Stomach (tissue), 9 donors: ENCODE measurements around the gene XCR1. TPM values are rescaled to one million over a fixed set of nuclear protein-coding genes. Genes with fewer than 3 reads are reported as not detected.
A peak's percentile ranks its signal among the peaks of the same experiment; 100 is the strongest.

Source experiments
- DNase-seq, 2 donors: peaks; one replicate each; pipeline versions ENCODE4 v3.0.0 to v3.0.0-alpha.2; 2013 to 2019
- H3K27ac ChIP-seq, 5 donors: fragments of 200-600 bp in 4 of 5; sonication (generic) in 4 of 5; one replicate each; pipeline ENCODE4 v1.5.1; 2013 to 2019; ENCODE audit warnings: mild to moderate bottlenecking in 1 of 5, moderate library complexity in 1 of 5
- H3K27me3 ChIP-seq, 3 donors: fragments of 200-600 bp; sonication (generic); one replicate each; pipeline ENCODE4 v1.5.1; 2017 to 2019; ENCODE audit warnings: mixed run types in 1 of 3
- H3K36me3 ChIP-seq, 4 donors: fragments of 200-600 bp; sonication (generic); 1 replicate in 3 of 4; 2 replicates in 1 of 4; pipeline ENCODE4 v1.5.1; 2016 to 2019
- H3K4me1 ChIP-seq, 4 donors: fragments of 200-600 bp; sonication (generic); one replicate each; pipeline ENCODE4 v1.5.1; 2016 to 2019
- H3K4me3 ChIP-seq, 4 donors: fragments of 200-600 bp; sonication (generic) in 3 of 4; one replicate each; pipeline ENCODE4 v1.5.1; 2016 to 2019; ENCODE audit warnings: mild to moderate bottlenecking in 1 of 4
- H3K9me3 ChIP-seq, 4 donors: fragments of 200-600 bp; sonication (generic); one replicate each; pipeline ENCODE4 v1.5.1; 2016 to 2019
- EP300 ChIP-seq: sonication (generic); formaldehyde crosslinking; IDR thresholded peaks from one replicate; pipeline ENCODE4 v1.6.1; 2017; ENCODE audit warnings: antibody characterized with exemption
- POLR2A ChIP-seq, 4 donors: fragments of 450-650 bp; IDR thresholded peaks; one replicate each; pipeline ENCODE4 v1.6.1; 2016; ENCODE audit warnings: antibody characterized with exemption in 4 of 4, control low read depth in 2 of 4, mild to moderate bottlenecking in 1 of 4, moderate library complexity in 1 of 4
- POLR2AphosphoS5 ChIP-seq, 3 donors: sonication (generic); formaldehyde crosslinking; IDR thresholded peaks; one replicate each; pipeline ENCODE4 v1.6.1; 2016; ENCODE audit warnings: antibody characterized with exemption in 3 of 3
- WGBS, 5 donors: extraction: QIAGEN DNeasy Blood & Tissue Kit in 3 of 5; methylation state at CpG; one replicate each; pipeline versions ENCODE4 v1.1.5 to v1.1.7; 2013 to 2018; 5-methylcytosine and 5-hydroxymethylcytosine counted together
- intact Hi-C: fragments of 100-400 bp; cut with DNase I; formaldehyde crosslinking; loops from one replicate; pipeline ENCODE4 v1.15.1; 2023; ENCODE audit warnings: low total_unique reads
- polyA plus RNA-seq, 3 donors: library from polyadenylated mRNA; stranded (reverse); fragments of 200-250 nt; gene quantifications; one replicate each; pipeline ENCODE4 v1.2.3, GENCODE V29; 2013
- total RNA-seq, 5 donors: library from RNA; depleted of rRNA; stranded (reverse); fragments of >200 nt; gene quantifications; one replicate each; pipeline versions ENCODE4 v1.1.0 to v1.2.3, GENCODE V29; 2014 to 2016
- TF ChIP-seq, protein P1 (sequence below), 7 experiments: fragments of 450-650 bp in 4 of 7; fragments of 200-600 bp in 3 of 7; sonication (generic) in 3 of 7; IDR thresholded peaks; one replicate each; pipeline ENCODE4 v1.5.1; 2016 to 2019; ENCODE audit warnings: antibody characterized with exemption in 7 of 7, control low read depth in 2 of 7, mild to moderate bottlenecking in 1 of 7
- donor health status: healthy with polysubstance abuse.
- donor health status: Bipolar disorder and iron deficiency.
- donor health status: healthy.

XCR1 gene
- total and polyA plus RNA-seq, 8 donors, result under 0.01 to 0.37 (median 0.08) TPM; not detected in 4

DNA sequence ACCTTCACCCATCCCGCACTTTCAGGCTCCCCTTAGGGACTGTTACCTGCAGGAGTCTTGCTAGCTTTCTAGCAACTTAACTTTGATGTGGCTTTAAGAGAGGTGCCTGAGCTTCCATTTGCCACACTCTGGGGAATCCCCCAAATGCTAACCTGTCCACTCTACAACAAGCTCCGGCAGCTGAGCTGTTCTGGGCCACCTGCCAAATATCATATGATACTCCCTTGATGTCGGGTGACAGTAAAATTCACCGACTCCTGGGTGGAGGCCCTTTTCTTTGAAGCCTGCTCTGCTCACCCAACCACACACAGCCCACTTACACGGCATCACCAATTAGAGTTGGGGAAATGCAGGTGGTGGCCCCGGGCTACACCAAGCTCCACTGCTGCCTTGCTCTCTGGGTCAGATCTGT, 38.0 kb upstream of the XCR1 start:
- peak overlapping the region in 1 of 5 donors; percentile 32 for H3K27ac ChIP-seq
- peaks cover 0 to 18% (median 6%) of the 10 kb centered on the region in 4 donors for H3K4me1 ChIP-seq
- no peaks in the 10 kb centered on the region for H3K27me3 ChIP-seq
- no peaks in the 10 kb centered on the region for H3K9me3 ChIP-seq
- peak; percentile 38 to 65 for DNase-seq
- TF ChIP-seq POLR2AphosphoS5 (IDR thresholded peaks at IDR 0.05) (no peak), EP300 (no peak), POLR2A (IDR thresholded peaks at IDR 0.05) (no peak)
- TF ChIP-seq, protein P1, sequence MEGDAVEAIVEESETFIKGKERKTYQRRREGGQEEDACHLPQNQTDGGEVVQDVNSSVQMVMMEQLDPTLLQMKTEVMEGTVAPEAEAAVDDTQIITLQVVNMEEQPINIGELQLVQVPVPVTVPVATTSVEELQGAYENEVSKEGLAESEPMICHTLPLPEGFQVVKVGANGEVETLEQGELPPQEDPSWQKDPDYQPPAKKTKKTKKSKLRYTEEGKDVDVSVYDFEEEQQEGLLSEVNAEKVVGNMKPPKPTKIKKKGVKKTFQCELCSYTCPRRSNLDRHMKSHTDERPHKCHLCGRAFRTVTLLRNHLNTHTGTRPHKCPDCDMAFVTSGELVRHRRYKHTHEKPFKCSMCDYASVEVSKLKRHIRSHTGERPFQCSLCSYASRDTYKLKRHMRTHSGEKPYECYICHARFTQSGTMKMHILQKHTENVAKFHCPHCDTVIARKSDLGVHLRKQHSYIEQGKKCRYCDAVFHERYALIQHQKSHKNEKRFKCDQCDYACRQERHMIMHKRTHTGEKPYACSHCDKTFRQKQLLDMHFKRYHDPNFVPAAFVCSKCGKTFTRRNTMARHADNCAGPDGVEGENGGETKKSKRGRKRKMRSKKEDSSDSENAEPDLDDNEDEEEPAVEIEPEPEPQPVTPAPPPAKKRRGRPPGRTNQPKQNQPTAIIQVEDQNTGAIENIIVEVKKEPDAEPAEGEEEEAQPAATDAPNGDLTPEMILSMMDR (IDR thresholded peaks at IDR 0.05), result no peak
- intact Hi-C loops, result no loop called here
- no peak overlapping the region for H3K4me3 ChIP-seq
- WGBS, 5 donors, result 18 to 31% (median 19%) methylated on average over 6 of the region's 6 CpGs
- no peaks in the 10 kb centered on the region for H3K36me3 ChIP-seq

DNA sequence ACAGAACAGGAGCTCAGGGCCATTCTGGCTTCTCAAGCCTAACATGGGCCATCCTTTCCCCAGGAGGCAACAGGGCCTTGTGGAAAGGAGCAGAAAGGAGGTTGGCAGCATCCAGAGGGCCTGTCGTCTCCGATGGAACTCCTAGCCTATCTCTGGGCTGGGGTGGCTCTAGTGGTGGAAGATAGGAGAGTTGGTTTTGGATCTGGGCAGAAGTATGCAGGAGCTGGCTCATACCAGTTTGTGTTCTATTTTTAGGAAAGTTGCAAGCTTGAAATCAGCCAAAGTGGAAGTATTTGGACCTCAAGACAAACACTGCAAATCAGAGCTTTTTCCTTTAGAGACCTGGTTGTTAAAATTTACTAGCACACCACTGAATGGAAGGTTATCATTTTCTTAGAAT, 35.4 kb upstream of the XCR1 start:
- no peak overlapping the region for H3K27ac ChIP-seq
- 33 to 78% (median 48%) methylated on average over 2 of the region's 2 CpGs for WGBS, 5 donors
- H3K4me1 ChIP-seq, result peaks cover 0 to 12% (median 6%) of the 10 kb centered on the region in 4 donors
- intact Hi-C loops, result no loop called here
- no peak overlapping the region for H3K4me3 ChIP-seq
- no peak for DNase-seq
- no peaks in the 10 kb centered on the region for H3K36me3 ChIP-seq
- H3K9me3 ChIP-seq, result no peaks in the 10 kb centered on the region
- TF ChIP-seq POLR2AphosphoS5 (IDR thresholded peaks at IDR 0.05), result no peak
- TF ChIP-seq POLR2A (IDR thresholded peaks at IDR 0.05), result no peak
- TF ChIP-seq, protein P1 (IDR thresholded peaks at IDR 0.05), result no peak
- TF ChIP-seq EP300, result no peak
- H3K27me3 ChIP-seq, result no peaks in the 10 kb centered on the region

DNA sequence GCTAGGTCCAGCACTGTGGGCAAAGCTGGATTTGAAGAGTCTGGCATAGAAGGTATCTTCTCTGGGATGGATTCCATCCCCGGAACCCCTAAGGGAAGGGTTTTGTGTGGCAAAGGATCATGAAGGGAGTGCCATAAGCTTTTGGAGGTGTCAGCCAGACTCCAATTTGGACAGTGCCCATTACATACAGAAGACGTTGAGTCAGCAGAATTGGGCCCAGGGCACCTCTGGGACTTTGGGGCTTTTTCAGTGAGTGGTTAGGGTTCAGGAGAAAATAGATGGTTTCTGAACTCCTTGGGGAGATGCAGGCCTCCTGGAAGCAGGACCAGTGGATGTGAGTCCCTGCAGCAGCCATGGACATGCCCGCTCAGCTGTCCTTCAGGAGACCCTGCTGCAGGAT, 34.6 kb upstream of the XCR1 start:
- intact Hi-C loops, result no loop called here
- H3K27me3 ChIP-seq, result peaks cover 0 to 4% (median 0%) of the 10 kb centered on the region in 3 donors
- H3K36me3 ChIP-seq, result no peaks in the 10 kb centered on the region
- 89 to 96% (median 95%) methylated on average over 3 of the region's 3 CpGs for WGBS, 5 donors
- TF ChIP-seq POLR2A (IDR thresholded peaks at IDR 0.05) (no peak), POLR2AphosphoS5 (IDR thresholded peaks at IDR 0.05) (no peak), EP300 (no peak)
- TF ChIP-seq, protein P1 (IDR thresholded peaks at IDR 0.05), result no peak
- no peak overlapping the region for H3K27ac ChIP-seq
- DNase-seq, result no peak
- H3K4me3 ChIP-seq, result no peak overlapping the region
- no peaks in the 10 kb centered on the region for H3K9me3 ChIP-seq
- peaks cover 0 to 7% (median 3%) of the 10 kb centered on the region in 4 donors for H3K4me1 ChIP-seq

DNA sequence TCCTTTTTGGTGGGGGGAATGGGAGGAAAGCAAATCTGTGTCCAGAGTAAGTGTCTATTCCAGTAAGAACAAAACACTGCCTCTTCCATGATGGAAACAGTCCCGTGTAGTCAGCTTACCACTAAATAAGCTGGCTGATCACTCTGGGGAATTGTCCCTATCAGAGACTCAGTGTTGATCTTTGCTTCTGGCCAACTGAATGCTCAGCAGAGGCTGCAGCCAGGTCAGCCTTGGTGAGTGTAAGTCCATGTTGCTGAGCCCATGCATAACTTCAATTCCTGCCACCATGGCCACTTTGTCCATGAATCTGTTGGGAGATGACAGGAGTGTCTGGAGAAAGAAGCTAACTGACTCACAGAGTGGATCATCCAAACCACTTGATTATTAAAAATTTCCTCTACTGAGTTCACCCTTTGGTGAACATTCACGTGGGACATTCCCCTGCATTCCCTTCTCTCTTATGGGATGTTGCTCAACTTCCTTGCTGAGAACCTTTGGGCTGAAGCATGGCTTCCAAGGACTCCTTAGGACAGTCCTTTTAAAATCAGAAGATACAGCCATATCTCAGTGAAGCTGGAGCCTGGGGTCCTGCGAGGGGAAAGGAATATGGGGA, 33.9 kb upstream of the XCR1 start:
- no peak overlapping the region for H3K4me3 ChIP-seq
- H3K9me3 ChIP-seq, result no peaks in the 10 kb centered on the region
- TF ChIP-seq POLR2AphosphoS5 (IDR thresholded peaks at IDR 0.05), result no peak
- no peak for TF ChIP-seq POLR2A (IDR thresholded peaks at IDR 0.05)
- TF ChIP-seq, protein P1 (IDR thresholded peaks at IDR 0.05), result no peak
- TF ChIP-seq EP300, result no peak
- peaks cover 0 to 7% (median 3%) of the 10 kb centered on the region in 4 donors for H3K4me1 ChIP-seq
- no peak overlapping the region for H3K27ac ChIP-seq
- intact Hi-C loops, result no loop called here
- 84 to 93% (median 87%) methylated on average over 3 of the region's 3 CpGs for WGBS, 5 donors
- H3K36me3 ChIP-seq, result no peaks in the 10 kb centered on the region
- DNase-seq, result no peak
- H3K27me3 ChIP-seq, result peaks cover 0 to 5% (median 0%) of the 10 kb centered on the region in 3 donors
